Spinal cord (tissue), 10 donors: ENCODE measurements around the gene DENND2D. TPM values are rescaled to one million over a fixed set of nuclear protein-coding genes. Genes with fewer than 3 reads are reported as not detected.

ENCODE experiments used
- DNase-seq, 6 donors: peaks; one replicate each; pipeline versions ENCODE4 v3.0.0 to v3.0.0-alpha.2; 2013 to 2015; ENCODE audit warnings: low spot score in 6 of 6, low read depth in 4 of 6
- H3K27ac ChIP-seq: one replicate; pipeline ENCODE4 v1.5.1; 2013; ENCODE audit warnings: low read depth, low read length, control low read depth
- H3K27me3 ChIP-seq: one replicate; pipeline ENCODE4 v1.6.1; 2013; ENCODE audit warnings: low read length; ENCODE audit not compliant: control insufficient read depth, insufficient read depth
- H3K36me3 ChIP-seq: one replicate; pipeline ENCODE4 v1.6.1; 2013; ENCODE audit warnings: low read length; ENCODE audit not compliant: control insufficient read depth, insufficient read depth
- H3K4me1 ChIP-seq: one replicate; pipeline ENCODE4 v1.6.1; 2013; ENCODE audit warnings: low read length; ENCODE audit not compliant: control insufficient read depth, insufficient read depth
- H3K4me3 ChIP-seq: one replicate; pipeline ENCODE4 v1.5.1; 2013; ENCODE audit warnings: low read depth, low read length, control low read depth
- H3K9me3 ChIP-seq: one replicate; pipeline ENCODE4 v1.6.1; 2013; ENCODE audit warnings: low read length; ENCODE audit not compliant: control insufficient read depth, insufficient read depth
- WGBS: methylation state at CpG from one replicate; pipeline ENCODE4 v1.1.5; 2013; ENCODE audit warnings: missing lambda C conversion rate; ENCODE audit not compliant: insufficient coverage; 5-methylcytosine and 5-hydroxymethylcytosine counted together
- polyA plus RNA-seq, 2 donors: library from polyadenylated mRNA; unstranded; fragments of 120-200 nt; gene quantifications; one replicate each; pipeline ENCODE4 v1.2.1, GENCODE V29; 2013; ENCODE audit not compliant: insufficient read length in 2 of 2
- total RNA-seq, 2 donors: library from RNA; depleted of rRNA in 1 of 2; stranded (reverse); fragments of 120-200 nt in 1 of 2; fragments of >200 nt in 1 of 2; gene quantifications; one replicate each; pipeline versions ENCODE4 v1.2.3 to v1.2.4, GENCODE V29; 2013 to 2014
- donor health status: healthy.

DENND2D gene
- total and polyA plus RNA-seq, 4 donors, result 1.9 to 10.3 (median 5.4) TPM

GRCh38 chr1:111204983-111205713 lies 4.7 kb upstream of the DENND2D start:
- Histone ChIP-seq H3K27ac (no peak overlapping the region), H3K9me3 (no peaks in the 10 kb centered on the region), H3K27me3 (peaks cover 42% of the 10 kb centered on the region), H3K4me3 (no peak overlapping the region), H3K4me1 (peaks cover 10% of the 10 kb centered on the region), H3K36me3 (no peaks in the 10 kb centered on the region)
- no peak for DNase-seq
- 69% methylated on average over 7 of the region's 9 CpGs for WGBS

DNA sequence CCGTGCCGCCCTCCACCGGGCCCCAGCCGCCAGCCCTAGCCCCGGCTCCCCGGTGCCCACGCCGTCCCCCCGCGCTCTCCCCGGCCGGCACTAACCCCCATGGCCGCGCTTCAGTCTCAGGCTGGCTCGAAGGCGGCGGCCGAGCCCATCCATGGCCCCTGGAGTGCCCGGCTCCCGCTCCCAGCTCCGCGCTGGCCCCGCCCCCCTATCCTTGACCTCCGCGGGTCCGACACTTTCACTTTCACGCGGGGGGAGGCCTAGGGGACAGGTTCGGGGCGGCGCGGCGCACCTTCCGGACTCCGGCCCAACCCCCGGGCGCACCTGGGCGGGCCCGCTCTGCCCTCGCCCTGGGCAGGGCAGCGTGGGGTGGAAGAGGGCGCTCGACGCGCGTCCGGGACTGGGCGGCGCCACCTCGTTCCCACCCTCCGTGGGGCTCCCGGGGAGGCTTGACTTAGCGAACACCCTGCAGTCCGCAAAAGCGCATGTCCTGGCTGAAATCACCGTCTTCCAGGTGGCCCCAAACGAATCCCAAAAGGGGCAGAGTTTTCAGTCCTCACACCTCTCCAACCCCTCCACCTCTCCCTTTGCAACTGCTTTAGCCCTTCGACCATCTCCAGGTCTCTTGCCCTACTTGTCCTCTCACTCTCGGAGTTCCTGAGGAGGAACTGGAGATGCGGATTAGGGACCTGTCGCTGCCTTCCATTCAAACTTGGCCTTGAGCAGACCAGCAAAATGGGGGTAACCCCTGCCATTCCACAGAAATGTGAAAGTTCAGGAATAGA lies 3.9 kb upstream of the DENND2D start:
- peaks cover 42% of the 10 kb centered on the region for H3K27me3 ChIP-seq

DNA sequence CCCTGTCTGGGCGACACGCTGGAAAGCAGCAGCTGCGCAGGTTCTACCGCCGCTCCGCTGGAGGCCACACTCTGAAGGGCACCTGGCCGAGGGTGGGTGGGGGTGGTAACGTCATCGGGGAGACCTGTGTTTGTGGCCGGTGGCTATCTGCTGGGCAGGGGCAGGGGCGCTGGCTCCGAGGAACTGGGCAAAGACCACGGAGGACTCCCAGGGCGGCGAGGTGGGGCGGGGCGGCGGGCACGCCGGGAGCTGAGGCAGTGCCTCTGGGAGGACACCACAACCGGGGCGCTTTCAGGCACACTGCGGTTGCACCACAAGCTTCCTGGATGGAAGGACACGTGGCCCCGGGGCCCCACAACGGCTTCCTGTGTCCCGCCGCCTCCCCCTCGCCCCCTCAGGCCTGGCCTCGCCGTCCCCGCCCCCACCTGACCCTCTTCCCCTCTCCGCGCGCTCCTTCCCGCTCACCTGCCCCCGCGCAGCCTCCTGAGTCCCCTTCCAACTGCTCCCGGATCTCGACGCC lies 3.3 kb upstream of the DENND2D start:
- WGBS, result 4% methylated on average over 39 of the region's 41 CpGs
- DNase-seq, result peak in 1 of 6 donors; percentile 19
- H3K27me3 ChIP-seq, result peaks cover 39% of the 10 kb centered on the region
- H3K36me3 ChIP-seq, result no peaks in the 10 kb centered on the region
- no peaks in the 10 kb centered on the region for H3K9me3 ChIP-seq
- H3K27ac ChIP-seq, result no peak overlapping the region
- H3K4me3 ChIP-seq, result no peak overlapping the region
- H3K4me1 ChIP-seq, result peaks cover 10% of the 10 kb centered on the region

More for the DNA sequence above, 3.9 kb upstream of the DENND2D start:
- no peak for DNase-seq
- Histone ChIP-seq H3K9me3 (no peaks in the 10 kb centered on the region), H3K4me1 (peaks cover 10% of the 10 kb centered on the region), H3K27ac (no peak overlapping the region), H3K4me3 (peak overlapping the region; percentile 21), H3K36me3 (no peaks in the 10 kb centered on the region)
- 5% methylated on average over 60 of the region's 61 CpGs for WGBS

GRCh38 chr1:111202707-111203623 lies 2.5 kb upstream of the DENND2D start:
- 100% methylated on average over 2 of the region's 4 CpGs for WGBS
- Histone ChIP-seq H3K27ac (no peak overlapping the region), H3K4me3 (no peak overlapping the region), H3K9me3 (no peaks in the 10 kb centered on the region), H3K36me3 (no peaks in the 10 kb centered on the region), H3K4me1 (peaks cover 10% of the 10 kb centered on the region), H3K27me3 (peaks cover 39% of the 10 kb centered on the region)
- DNase-seq, result no peak

GRCh38 chr1:111202366-111202706 lies 1.9 kb upstream of the DENND2D start:
- Histone ChIP-seq H3K4me1 (peaks cover 10% of the 10 kb centered on the region), H3K4me3 (no peak overlapping the region), H3K27ac (no peak overlapping the region), H3K36me3 (no peaks in the 10 kb centered on the region), H3K27me3 (peaks cover 39% of the 10 kb centered on the region), H3K9me3 (no peaks in the 10 kb centered on the region)
- DNase-seq, result no peak
- WGBS, result no CpG with 5 or more reads among the region's 1 CpG

- Histone ChIP-seq H3K27ac (no peak overlapping the region), H3K9me3 (no peaks in the 10 kb centered on the region), H3K4me1 (peaks cover 10% of the 10 kb centered on the region), H3K36me3 (no peaks in the 10 kb centered on the region), H3K27me3 (peaks cover 36% of the 10 kb centered on the region), H3K4me3 (no peak overlapping the region)
- 90% methylated on average over 1 of the region's 5 CpGs for WGBS
- DNase-seq, result no peak
Measured at GRCh38 chr1:111201275-111202090, 1.0 kb upstream of the DENND2D start.

DNA sequence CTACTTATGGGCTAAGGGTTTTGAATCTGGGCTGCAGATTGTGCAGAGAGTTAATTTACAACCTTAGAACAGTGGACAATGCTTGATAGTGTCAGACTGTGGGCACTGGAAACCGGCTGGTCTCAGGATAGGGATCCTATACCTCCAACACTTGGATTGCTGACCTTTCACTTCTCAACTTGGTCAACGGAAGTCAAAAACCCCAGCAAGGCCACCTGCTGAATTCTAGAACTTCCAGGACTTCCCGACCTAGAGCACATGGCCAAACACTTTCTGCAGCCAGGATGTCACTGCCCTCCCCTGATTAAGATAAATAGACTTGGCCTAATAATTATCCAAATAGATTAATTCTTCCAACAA lies 336 bp upstream of the DENND2D start:
- Histone ChIP-seq H3K9me3 (no peaks in the 10 kb centered on the region), H3K4me1 (peaks cover 10% of the 10 kb centered on the region), H3K27me3 (peaks cover 33% of the 10 kb centered on the region), H3K27ac (no peak overlapping the region), H3K36me3 (no peaks in the 10 kb centered on the region), H3K4me3 (no peak overlapping the region)
- WGBS, result 53% methylated on average over 3 of the region's 3 CpGs
- no peak for DNase-seq

- 68% methylated on average over 2 of the region's 3 CpGs for WGBS
Measured at GRCh38 chr1:111199329-111199728, 1.1 kb downstream of the DENND2D start.

DNA sequence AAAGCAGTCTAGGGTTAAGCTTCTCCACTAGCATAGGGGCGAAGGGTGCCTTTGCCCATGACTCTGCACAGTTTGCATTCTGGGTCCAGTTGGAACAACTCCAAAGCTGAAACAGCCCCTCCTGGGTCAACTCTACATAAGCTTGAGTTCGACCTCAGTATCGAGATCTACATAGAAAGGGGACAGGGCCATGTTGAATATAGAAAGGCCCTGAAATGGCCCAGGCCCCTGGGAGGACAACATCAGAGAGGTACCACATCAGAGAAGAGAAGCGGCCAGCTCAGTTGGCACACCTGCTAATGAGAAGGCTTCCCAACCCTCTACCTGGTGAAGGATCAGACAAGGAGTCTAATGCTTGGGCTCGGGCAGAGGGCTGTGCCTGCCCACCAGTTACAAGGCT lies 1.6 kb downstream of the DENND2D start:
- WGBS, result 86% methylated on average over 1 of the region's 5 CpGs
- no peak overlapping the region for H3K4me3 ChIP-seq
- H3K36me3 ChIP-seq, result no peaks in the 10 kb centered on the region

More at GRCh38 chr1:111199329-111199728, 1.1 kb downstream of the DENND2D start:
- Histone ChIP-seq H3K27me3 (peaks cover 24% of the 10 kb centered on the region), H3K27ac (no peak overlapping the region), H3K4me3 (no peak overlapping the region), H3K36me3 (no peaks in the 10 kb centered on the region), H3K4me1 (peaks cover 7% of the 10 kb centered on the region), H3K9me3 (no peaks in the 10 kb centered on the region)
- no peak for DNase-seq

More for the DNA sequence above, 1.6 kb downstream of the DENND2D start:
- Histone ChIP-seq H3K27ac (no peak overlapping the region), H3K9me3 (no peaks in the 10 kb centered on the region), H3K4me1 (peaks cover 5% of the 10 kb centered on the region), H3K27me3 (peaks cover 19% of the 10 kb centered on the region)
- no peak for DNase-seq
